ENCODE measurements around the gene SIVA1.

The SIVA1 gene

GRCh38 chr14:104784846-104785707 lies 32.1 kb downstream of the SIVA1 start:
- no peak for DNase-seq (ENCODE audit: low read depth)

- no peak for DNase-seq (ENCODE audit: low read depth)
These were observed 32.7 kb downstream of the SIVA1 start for GRCh38 chr14:104785708-104786080.

GRCh38 chr14:104786091-104786586 lies 33.2 kb downstream of the SIVA1 start:
- no peak for DNase-seq (ENCODE audit: low read depth)

- DNase-seq (ENCODE audit: low read depth) = no peak
These were observed 34.1 kb downstream of the SIVA1 start for GRCh38 chr14:104786726-104787675.

GRCh38 chr14:104787736-104788135 lies 34.8 kb downstream of the SIVA1 start:
- DNase-seq (ENCODE audit: low read depth) = no peak

- DNase-seq (ENCODE audit: low read depth) = no peak
These were observed 35.3 kb downstream of the SIVA1 start for GRCh38 chr14:104788161-104788818.

- no peak for DNase-seq (ENCODE audit: low read depth)
These were observed 36.1 kb downstream of the SIVA1 start for GRCh38 chr14:104788873-104789663.

- no peak for DNase-seq (ENCODE audit: low read depth)
These were observed 37.1 kb downstream of the SIVA1 start for GRCh38 chr14:104789752-104790743.

GRCh38 chr14:104791425-104791824 lies 38.5 kb downstream of the SIVA1 start:
- no peak for DNase-seq (ENCODE audit: low read depth)

GRCh38 chr14:104792101-104792884 lies 39.3 kb downstream of the SIVA1 start:
- DNase-seq (ENCODE audit: low read depth) = no peak

GRCh38 chr14:104792945-104793702 lies 40.2 kb downstream of the SIVA1 start:
- DNase-seq (ENCODE audit: low read depth) = no peak

GRCh38 chr14:104793703-104793959 lies 40.7 kb downstream of the SIVA1 start:
- DNase-seq (ENCODE audit: low read depth) = no peak

- DNase-seq (ENCODE audit: low read depth) = peak; percentile 26
These were observed 41.2 kb downstream of the SIVA1 start for GRCh38 chr14:104794099-104794498.

GRCh38 chr14:104794631-104794992 lies 41.7 kb downstream of the SIVA1 start:
- no peak for DNase-seq (ENCODE audit: low read depth)

GRCh38 chr14:104794993-104795780 lies 42.2 kb downstream of the SIVA1 start, which contains the start of gene AKT1:
Gene AKT1 (minus strand): TSS chr14:104795748. CDS start chr14:104792643, 3,105 bp downstream.
- DNase-seq (ENCODE audit: low read depth) = no peak

- peak; percentile 47 for DNase-seq (ENCODE audit: low read depth)
These were observed 43.1 kb downstream of the SIVA1 start for GRCh38 chr14:104795781-104796686.

GRCh38 chr14:104796687-104797081 lies 43.7 kb downstream of the SIVA1 start:
- DNase-seq (ENCODE audit: low read depth) = no peak
